H9 (cell line): ENCODE measurements around the gene STYXL1. TPM values are rescaled to one million over a fixed set of nuclear protein-coding genes. Genes with fewer than 3 reads are reported as not detected.

ENCODE experiments used
- DNase-seq: peaks from one replicate; pipeline ENCODE4 v3.0.0-alpha.2; 2017
- H2AFZ ChIP-seq: one replicate; pipeline ENCODE4 v1.6.1; 2013; ENCODE audit warnings: mild to moderate bottlenecking, low read length, control low read depth, moderate library complexity
- H2AK5ac ChIP-seq: 2 replicates; pipeline ENCODE4 v1.6.1; 2013; ENCODE audit warnings: low read length, control low read depth, mixed read lengths; ENCODE audit not compliant: insufficient read length
- H2BK120ac ChIP-seq: one replicate; pipeline ENCODE4 v1.6.1; 2013; ENCODE audit warnings: low read depth, mild to moderate bottlenecking, low read length, control low read depth, inconsistent platforms; ENCODE audit not compliant: poor library complexity, severe bottlenecking
- H2BK12ac ChIP-seq: 2 replicates; pipeline ENCODE4 v1.6.1; 2013; ENCODE audit warnings: low read length, control low read depth, mixed read lengths, low read depth; ENCODE audit not compliant: insufficient read length
- H2BK15ac ChIP-seq: 2 replicates; pipeline ENCODE4 v1.6.1; 2013; ENCODE audit warnings: low read depth, low read length, control low read depth
- H2BK20ac ChIP-seq: one replicate; pipeline ENCODE4 v1.6.1; 2013; ENCODE audit warnings: low read depth, mild to moderate bottlenecking, low read length, control low read depth, inconsistent platforms; ENCODE audit not compliant: poor library complexity, severe bottlenecking
- H2BK5ac ChIP-seq: 2 replicates; pipeline ENCODE4 v1.6.1; 2013; ENCODE audit warnings: low read length, control low read depth, mixed read lengths; ENCODE audit not compliant: insufficient read length
- H3K14ac ChIP-seq: 2 replicates; pipeline ENCODE4 v1.6.1; 2013; ENCODE audit warnings: low read length, control low read depth; ENCODE audit not compliant: insufficient read depth
- H3K18ac ChIP-seq: 2 replicates; pipeline ENCODE4 v1.6.1; 2013; ENCODE audit warnings: low read depth, mild to moderate bottlenecking, mixed read lengths, low read length, control low read depth; ENCODE audit not compliant: insufficient read length
- H3K23ac ChIP-seq: 2 replicates; pipeline ENCODE4 v1.6.1; 2013; ENCODE audit warnings: low read length, control low read depth, mixed read lengths, low read depth; ENCODE audit not compliant: insufficient read length
- H3K23me2 ChIP-seq: 2 replicates; pipeline ENCODE4 v1.6.1; 2013; ENCODE audit warnings: low read depth, mild to moderate bottlenecking, mixed read lengths, low read length, control low read depth; ENCODE audit not compliant: insufficient read length, poor library complexity, severe bottlenecking
- H3K27ac ChIP-seq: 2 replicates; pipeline ENCODE4 v1.5.1; 2013; ENCODE audit warnings: low read length, control low read depth, mixed read lengths, low read depth; ENCODE audit not compliant: insufficient read length
- H3K27me3 ChIP-seq: 2 replicates; pipeline ENCODE4 v1.6.1; 2013; ENCODE audit warnings: low read length, control low read depth, inconsistent platforms; ENCODE audit not compliant: insufficient read depth
- H3K4ac ChIP-seq: 2 replicates; pipeline ENCODE4 v1.6.1; 2013; ENCODE audit warnings: low read depth, mild to moderate bottlenecking, control low read depth, inconsistent platforms, low read length, moderate library complexity
- H3K4me1 ChIP-seq: 2 replicates; pipeline ENCODE4 v1.6.1; 2013; ENCODE audit warnings: low read length, control low read depth, inconsistent platforms; ENCODE audit not compliant: insufficient read depth
- H3K4me2 ChIP-seq: 2 replicates; pipeline ENCODE4 v1.6.1; 2013; ENCODE audit warnings: low read length, control low read depth, mixed read lengths; ENCODE audit not compliant: insufficient read length, insufficient read depth
- H3K56ac ChIP-seq: 2 replicates; pipeline ENCODE4 v1.6.1; 2013; ENCODE audit warnings: low read depth, mild to moderate bottlenecking, mixed read lengths, low read length, control low read depth; ENCODE audit not compliant: insufficient read length
- H3K79me1 ChIP-seq: 2 replicates; pipeline ENCODE4 v1.6.1; 2013; ENCODE audit warnings: low read depth, mild to moderate bottlenecking, moderate library complexity, low read length, control low read depth, inconsistent platforms; ENCODE audit not compliant: insufficient read depth, poor library complexity, severe bottlenecking
- H3K79me2 ChIP-seq: 2 replicates; pipeline ENCODE4 v1.6.1; 2013; ENCODE audit warnings: low read length, control low read depth, inconsistent platforms; ENCODE audit not compliant: insufficient read depth
- H3K9ac ChIP-seq: 2 replicates; pipeline ENCODE4 v1.6.1; 2013; ENCODE audit warnings: low read length, control low read depth, mixed read lengths; ENCODE audit not compliant: insufficient read length; ENCODE audit errors: extremely low read depth
- H3K9me3 ChIP-seq: one replicate; pipeline ENCODE4 v1.6.1; 2013; ENCODE audit warnings: low read depth, low read length, inconsistent platforms; ENCODE audit not compliant: control insufficient read depth
- H3T11ph ChIP-seq: one replicate; pipeline ENCODE4 v1.6.1; 2013; ENCODE audit warnings: mild to moderate bottlenecking, low read length, control low read depth, inconsistent platforms
- H4K20me1 ChIP-seq: one replicate; pipeline ENCODE4 v1.6.1; 2013; ENCODE audit not compliant: control insufficient read depth, insufficient read length, insufficient read depth
- H4K5ac ChIP-seq: 2 replicates; pipeline ENCODE4 v1.6.1; 2013; ENCODE audit warnings: low read depth, mild to moderate bottlenecking, mixed read lengths, low read length, control low read depth; ENCODE audit not compliant: insufficient read length
- H4K8ac ChIP-seq: replicated peaks from 2 replicates; pipeline ENCODE4 v1.6.1; 2013; ENCODE audit warnings: low read length, control low read depth, mixed read lengths, low read depth; ENCODE audit not compliant: insufficient read length
- H4K91ac ChIP-seq: 2 replicates; pipeline ENCODE4 v1.6.1; 2013; ENCODE audit warnings: low read depth, mild to moderate bottlenecking, moderate library complexity, mixed read lengths, low read length, control low read depth; ENCODE audit not compliant: insufficient read length
- H3K27ac Mint-ChIP-seq, 3 experiments: 2 replicates in 2 of 3; 3 replicates in 1 of 3; pipeline ENCODE4 v1.8.0; 2020 to 2021; ENCODE audit warnings: mixed read lengths in 3 of 3, mild to moderate bottlenecking in 1 of 3, moderate library complexity in 1 of 3
- H3K27me3 Mint-ChIP-seq: 2 replicates; pipeline ENCODE4 v1.8.0; 2021; ENCODE audit warnings: low read depth, mild to moderate bottlenecking, moderate library complexity, mixed read lengths
- H3K36me3 Mint-ChIP-seq, 3 experiments: 2 replicates in 2 of 3; 3 replicates in 1 of 3; pipeline ENCODE4 v1.8.0; 2020 to 2021; ENCODE audit warnings: low read depth in 3 of 3, mixed read lengths in 3 of 3; ENCODE audit not compliant: insufficient read depth in 1 of 3
- H3K4me1 Mint-ChIP-seq, 2 experiments: 2 replicates each; pipeline ENCODE4 v1.8.0; 2020; ENCODE audit warnings: mixed read lengths in 2 of 2
- H3K4me3 Mint-ChIP-seq, 2 experiments: 2 replicates in 1 of 2; 3 replicates in 1 of 2; pipeline ENCODE4 v1.8.0; 2020 to 2021; ENCODE audit warnings: mild to moderate bottlenecking in 2 of 2, mixed read lengths in 2 of 2, moderate library complexity in 1 of 2
- H3K9me3 Mint-ChIP-seq, 2 experiments: 2 replicates in 1 of 2; 3 replicates in 1 of 2; pipeline ENCODE4 v1.8.0; 2020; ENCODE audit warnings: mild to moderate bottlenecking in 2 of 2, mixed read lengths in 2 of 2, moderate library complexity in 1 of 2
- WGBS: extraction: QIAGEN DNeasy Blood & Tissue Kit; methylation state at CpG from one replicate; pipeline ENCODE4 v1.1.7; 2013; ENCODE audit warnings: missing lambda C conversion rate, low lambda C conversion rate, mixed read lengths; ENCODE audit not compliant: insufficient read length; ENCODE audit errors: extremely low coverage; 5-methylcytosine and 5-hydroxymethylcytosine counted together
- total RNA-seq: library from RNA; stranded (reverse); gene quantifications from 2 replicates; pipeline ENCODE4 v1.2.1, GENCODE V29; 2021
- TF ChIP-seq, protein P1 (sequence below): fragments of 200-600 bp; sonication (generic); conservative IDR thresholded peaks from 3 replicates; pipeline ENCODE4 v1.8.0; 2021; ENCODE audit warnings: antibody characterized with exemption, mild to moderate bottlenecking

The STYXL1 gene
- total RNA-seq, 1 experiment from 2014 or later, result 38.7 TPM

DNA sequence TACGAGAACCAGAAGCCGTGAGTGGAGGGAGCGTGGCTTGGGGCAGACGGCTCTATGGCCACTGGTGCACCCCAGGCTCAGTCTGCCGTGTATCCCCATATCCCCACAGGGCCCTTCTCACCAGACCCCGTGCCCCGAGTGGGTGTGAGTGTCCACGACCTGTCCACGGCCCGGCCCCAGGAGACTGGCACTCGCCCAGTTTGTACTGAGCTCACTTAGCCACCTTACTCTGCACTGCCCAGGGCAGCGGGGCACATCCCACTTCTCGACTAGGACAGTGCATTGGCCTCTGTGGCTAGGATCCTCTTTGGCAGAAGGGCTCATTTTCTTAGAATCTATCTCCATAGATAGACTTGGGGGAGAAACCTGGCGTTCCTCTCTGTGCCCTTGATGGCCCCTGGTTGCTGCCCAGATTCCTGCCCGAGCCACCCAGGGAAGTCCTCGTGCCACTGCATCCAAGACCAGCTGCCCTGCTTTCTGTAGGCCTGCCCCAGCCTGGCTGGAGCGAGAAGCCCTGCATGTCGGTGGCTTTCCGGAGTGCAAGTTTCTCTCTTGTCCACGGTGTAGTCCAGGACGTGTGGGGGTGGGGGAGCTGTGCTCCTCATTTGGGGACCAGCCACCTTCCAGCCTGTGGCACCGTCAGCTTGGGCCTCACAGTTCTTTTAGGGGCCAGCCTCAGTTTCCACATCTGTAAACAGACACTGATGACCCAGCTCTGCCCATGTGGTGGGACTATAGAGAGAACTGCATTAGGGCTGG is 65.3 kb downstream of the STYXL1 start:
- no peak for DNase-seq
- Histone ChIP-seq H3K27me3 (no peaks in the 10 kb centered on the region), H4K8ac (no peak overlapping the region), H2AFZ (no peak overlapping the region), H3K56ac (no peak overlapping the region), H3K4ac (no peak overlapping the region), H3K79me1 (no peaks in the 10 kb centered on the region), H2BK12ac (no peak overlapping the region), H4K5ac (no peak overlapping the region), H2BK20ac (no peak overlapping the region), H4K91ac (no peak overlapping the region), H3K23ac (no peak overlapping the region), H3K23me2 (no peaks in the 10 kb centered on the region), H2BK15ac (no peak overlapping the region), H2AK5ac (no peak overlapping the region), H2BK120ac (no peak overlapping the region), H3K27ac (no peak overlapping the region), H3K4me2 (no peak overlapping the region), H4K20me1 (no peaks in the 10 kb centered on the region), H3K9me3 (no peaks in the 10 kb centered on the region), H3K14ac (no peak overlapping the region), H2BK5ac (no peak overlapping the region), H3T11ph (no peak overlapping the region), H3K4me1 (no peaks in the 10 kb centered on the region), H3K18ac (no peak overlapping the region), H3K79me2 (no peaks in the 10 kb centered on the region), H3K9ac (no peak overlapping the region)
- H3K9me3 Mint-ChIP-seq, result no peaks in the 10 kb centered on the region
- TF ChIP-seq, protein P1, sequence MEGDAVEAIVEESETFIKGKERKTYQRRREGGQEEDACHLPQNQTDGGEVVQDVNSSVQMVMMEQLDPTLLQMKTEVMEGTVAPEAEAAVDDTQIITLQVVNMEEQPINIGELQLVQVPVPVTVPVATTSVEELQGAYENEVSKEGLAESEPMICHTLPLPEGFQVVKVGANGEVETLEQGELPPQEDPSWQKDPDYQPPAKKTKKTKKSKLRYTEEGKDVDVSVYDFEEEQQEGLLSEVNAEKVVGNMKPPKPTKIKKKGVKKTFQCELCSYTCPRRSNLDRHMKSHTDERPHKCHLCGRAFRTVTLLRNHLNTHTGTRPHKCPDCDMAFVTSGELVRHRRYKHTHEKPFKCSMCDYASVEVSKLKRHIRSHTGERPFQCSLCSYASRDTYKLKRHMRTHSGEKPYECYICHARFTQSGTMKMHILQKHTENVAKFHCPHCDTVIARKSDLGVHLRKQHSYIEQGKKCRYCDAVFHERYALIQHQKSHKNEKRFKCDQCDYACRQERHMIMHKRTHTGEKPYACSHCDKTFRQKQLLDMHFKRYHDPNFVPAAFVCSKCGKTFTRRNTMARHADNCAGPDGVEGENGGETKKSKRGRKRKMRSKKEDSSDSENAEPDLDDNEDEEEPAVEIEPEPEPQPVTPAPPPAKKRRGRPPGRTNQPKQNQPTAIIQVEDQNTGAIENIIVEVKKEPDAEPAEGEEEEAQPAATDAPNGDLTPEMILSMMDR, result no peak
- H3K4me1 Mint-ChIP-seq, result no peaks in the 10 kb centered on the region
- no peak overlapping the region; a peak in 1 of 5 replicates for H3K4me3 Mint-ChIP-seq
- peaks cover 1% of the 10 kb centered on the region; the same call in 1 of the 2 replicates for H3K27me3 Mint-ChIP-seq
- peak overlapping the region in 1 of 3 experiments; percentile 90; a peak in 1 of 7 replicates for H3K27ac Mint-ChIP-seq
- peaks cover 22 to 48% (median 43%) of the 10 kb centered on the region in 3 experiments for H3K36me3 Mint-ChIP-seq
- WGBS, result no CpG with 5 or more reads among the region's 22 CpGs
